HG03521 (cell line): Measurements from ENCODE around the gene OR8D2.
"Not testable (repeated sequence)": the region's sequence is repeated elsewhere in the genome, so short reads cannot be mapped to it uniquely, and the experiment has no call there.

Source experiments
- ATAC-seq: cut with Tn5 transposase; IDR thresholded peaks from one replicate; pipeline ENCODE4 v1.9.1; 2021; ENCODE audit warnings: mild to moderate bottlenecking, moderate library complexity; ENCODE audit not compliant: unreplicated experiment

Gene OR8D2

GRCh38 chr11:124294687-124295086 lies 25.3 kb downstream of the OR8D2 start:
- ATAC-seq = no peak

- ATAC-seq = no peak
Observed at GRCh38 chr11:124285610-124286344, 34.2 kb downstream of the OR8D2 start.

GRCh38 chr11:124278261-124278660 lies 41.7 kb downstream of the OR8D2 start:
- ATAC-seq = no peak

GRCh38 chr11:124277804-124278203 lies 42.2 kb downstream of the OR8D2 start:
- ATAC-seq = no peak

- no peak for ATAC-seq
Observed at GRCh38 chr11:124277207-124277606, 42.8 kb downstream of the OR8D2 start.

- no peak for ATAC-seq
Observed at GRCh38 chr11:124276081-124276480, 43.9 kb downstream of the OR8D2 start.

- ATAC-seq = no peak
Observed at GRCh38 chr11:124274000-124274399, 46.0 kb downstream of the OR8D2 start.

GRCh38 chr11:124270886-124271285 lies 49.1 kb downstream of the OR8D2 start:
- ATAC-seq = not testable (repeated sequence)
